T-helper 17 cell (primary cell): ENCODE results near the gene RGR. TPM values are rescaled to one million over a fixed set of nuclear protein-coding genes. Genes with fewer than 3 reads are reported as not detected.

ENCODE experiments used
- ATAC-seq: fragments of 150-1000 bp; cut with Tn5 transposase; 2 replicates; pipeline ENCODE4 v1.10.0; 2021; ENCODE audit warnings: mild to moderate bottlenecking, moderate library complexity
- DNase-seq, 3 donors: peaks; one replicate each; pipeline versions ENCODE4 v3.0.0 to v3.0.0-alpha.2; 2020 to 2021
- H3K9me3 ChIP-seq: one replicate; pipeline ENCODE4 v1.7.0; 2013; ENCODE audit warnings: low read length, mild to moderate bottlenecking; ENCODE audit not compliant: control insufficient read depth, poor library complexity, severe bottlenecking
- H3K27ac Mint-ChIP-seq: one replicate; pipeline ENCODE4 v1.8.0; 2022; ENCODE audit warnings: mild to moderate bottlenecking, moderate library complexity, mixed read lengths
- H3K27me3 Mint-ChIP-seq: one replicate; pipeline ENCODE4 v1.8.0; 2022; ENCODE audit warnings: mixed read lengths
- H3K36me3 Mint-ChIP-seq: one replicate; pipeline ENCODE4 v1.8.0; 2022; ENCODE audit warnings: low read depth, mixed read lengths
- H3K4me1 Mint-ChIP-seq: one replicate; pipeline ENCODE4 v1.8.0; 2022; ENCODE audit warnings: mild to moderate bottlenecking, mixed read lengths
- H3K4me3 Mint-ChIP-seq: one replicate; pipeline ENCODE4 v1.8.0; 2022; ENCODE audit warnings: mild to moderate bottlenecking, moderate library complexity, mixed read lengths
- total RNA-seq, 4 donors: library from RNA in 2 of 4; stranded (reverse) in 2 of 4; gene quantifications; one replicate each; pipeline ENCODE4 v1.2.3 and lab custom pipeline; 2022 to 2026

Gene RGR
- total RNA-seq, 2 donors from 2014 or later, result not detected

DNA sequence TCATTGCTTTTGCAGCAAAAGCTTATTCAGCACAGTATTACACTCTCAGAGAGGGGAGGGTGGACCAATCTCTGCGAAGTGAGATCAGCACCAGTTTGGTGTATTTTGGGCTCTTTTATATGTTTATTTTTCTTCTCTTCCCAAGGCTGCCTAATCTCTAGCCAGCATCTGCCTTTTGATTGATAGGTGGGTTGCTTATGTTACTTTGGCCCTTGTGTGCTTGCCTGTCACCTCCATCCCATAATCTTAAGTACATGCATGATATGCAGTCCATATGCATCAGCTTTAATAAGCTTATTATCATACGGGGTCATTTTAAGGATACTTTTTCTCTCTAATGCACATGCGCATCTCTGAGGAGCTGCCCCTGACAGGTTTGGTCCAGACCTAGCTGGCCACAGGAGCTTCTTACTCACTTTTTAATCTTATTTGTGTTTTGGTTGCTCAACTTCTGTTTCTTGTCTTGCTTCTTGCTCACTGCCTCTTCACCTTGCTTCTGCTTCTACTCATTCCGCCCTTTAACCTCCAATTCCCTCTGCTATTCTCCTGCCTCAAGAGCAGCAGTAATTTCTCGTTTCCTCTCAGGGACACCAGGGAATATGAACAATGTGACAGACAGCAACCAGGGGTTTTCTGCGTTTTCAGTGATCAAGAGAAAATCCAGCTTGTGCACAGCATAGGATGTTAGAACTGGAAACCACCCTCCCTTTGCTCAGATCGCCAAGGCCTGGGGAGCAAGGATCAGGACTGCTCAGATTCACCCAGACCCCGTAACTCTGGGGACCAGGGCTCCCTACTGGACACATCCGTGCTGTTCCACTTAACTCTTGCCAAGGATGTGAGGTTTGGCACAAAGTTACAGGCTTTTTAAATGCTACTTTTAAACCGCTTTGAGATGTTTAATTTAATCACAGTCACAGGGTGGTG, 10.0 kb downstream of the RGR start:
- Mint-ChIP-seq H3K27ac (no peak overlapping the region), H3K27me3 (peaks cover 47% of the 10 kb centered on the region), H3K4me1 (peaks cover 11% of the 10 kb centered on the region), H3K36me3 (peaks cover 3% of the 10 kb centered on the region), H3K4me3 (no peak overlapping the region)
- ATAC-seq, result no peak
- no peak for DNase-seq
- H3K9me3 ChIP-seq, result no peaks in the 10 kb centered on the region

DNA sequence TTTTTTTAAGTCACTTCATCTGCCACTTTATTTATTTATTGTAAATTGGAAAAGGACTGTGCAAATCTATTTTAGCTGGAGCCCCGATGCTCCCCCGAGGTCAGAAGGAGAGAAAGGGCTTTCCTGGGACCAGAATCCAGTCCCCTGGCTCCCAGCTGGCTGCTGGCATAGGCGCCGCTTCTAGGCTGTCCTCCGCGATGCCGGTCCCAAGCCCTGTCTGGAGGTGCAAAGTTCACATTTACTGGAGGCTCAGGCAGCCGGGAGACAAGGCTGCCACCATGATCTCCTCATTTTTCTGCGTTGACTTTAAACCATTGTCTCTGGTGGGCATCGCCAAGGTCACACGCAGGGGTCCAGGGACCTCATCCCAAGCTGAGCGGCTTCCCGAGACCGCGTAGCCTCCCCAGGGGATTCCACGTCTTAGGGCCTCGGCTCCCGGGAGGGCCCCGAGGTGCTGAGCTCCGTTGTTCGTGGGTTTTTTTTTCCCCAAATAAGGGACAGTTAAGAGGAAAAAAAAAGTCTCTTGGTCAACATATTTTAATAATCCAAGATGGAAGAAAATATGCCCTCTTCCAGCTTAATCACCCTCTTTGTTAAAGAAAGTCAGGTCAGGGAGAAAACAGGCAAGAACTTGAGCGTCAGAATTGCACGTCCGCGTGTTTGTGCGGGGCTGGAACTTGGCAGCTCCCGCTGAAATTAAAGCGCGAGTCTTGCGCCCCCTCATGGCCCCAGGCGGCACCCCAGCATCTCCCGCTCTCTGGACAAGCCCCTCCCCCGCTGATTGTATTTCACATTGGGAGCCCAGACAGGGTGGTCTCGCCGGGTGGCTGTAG, 11.9 kb downstream of the RGR start:
- DNase-seq, result peak in 1 of 3 donors; percentile 21
- H3K9me3 ChIP-seq, result no peaks in the 10 kb centered on the region
- Mint-ChIP-seq H3K4me3 (no peak overlapping the region), H3K36me3 (peaks cover 3% of the 10 kb centered on the region), H3K4me1 (peaks cover 11% of the 10 kb centered on the region), H3K27me3 (peaks cover 55% of the 10 kb centered on the region), H3K27ac (peak overlapping the region; percentile 3)
- ATAC-seq, result peak; percentile 50

DNA sequence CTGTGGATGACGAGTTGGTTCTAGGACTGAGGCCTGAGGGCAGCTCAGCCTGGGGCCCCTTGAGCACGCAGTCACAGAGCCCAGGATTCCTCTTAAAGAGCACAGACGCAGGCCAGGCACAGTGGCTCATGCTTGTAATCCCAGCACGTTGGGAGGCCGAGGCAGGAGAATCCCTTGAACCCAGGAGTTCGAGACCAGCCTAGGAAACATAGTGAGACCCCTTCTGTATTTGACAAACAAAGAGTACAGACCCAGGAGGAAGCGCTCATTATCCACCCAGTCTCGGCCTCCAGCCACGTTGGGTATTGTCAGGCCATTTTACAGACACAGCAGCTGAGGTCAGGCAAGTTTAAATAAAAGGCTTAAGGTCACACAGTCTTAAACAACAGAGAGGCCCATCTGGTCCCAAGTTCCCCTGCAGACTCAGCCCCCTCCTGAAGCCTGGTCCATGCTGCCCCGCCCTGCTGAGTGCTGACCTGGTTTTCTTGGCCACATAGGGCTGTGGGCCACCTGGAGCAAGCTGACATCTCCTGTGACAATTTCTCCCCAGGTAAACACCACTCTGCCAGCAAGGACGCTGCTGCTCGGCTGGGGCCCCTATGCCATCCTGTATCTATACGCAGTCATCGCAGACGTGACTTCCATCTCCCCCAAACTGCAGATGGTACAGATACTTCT, 12.6 kb downstream of the RGR start:
- peaks cover 11% of the 10 kb centered on the region for H3K4me1 Mint-ChIP-seq
- no peak overlapping the region for H3K27ac Mint-ChIP-seq
- H3K9me3 ChIP-seq, result no peaks in the 10 kb centered on the region
- peaks cover 61% of the 10 kb centered on the region for H3K27me3 Mint-ChIP-seq
- DNase-seq, result no peak
- ATAC-seq, result no peak
- H3K4me3 Mint-ChIP-seq, result no peak overlapping the region
- peaks cover 3% of the 10 kb centered on the region for H3K36me3 Mint-ChIP-seq

DNA sequence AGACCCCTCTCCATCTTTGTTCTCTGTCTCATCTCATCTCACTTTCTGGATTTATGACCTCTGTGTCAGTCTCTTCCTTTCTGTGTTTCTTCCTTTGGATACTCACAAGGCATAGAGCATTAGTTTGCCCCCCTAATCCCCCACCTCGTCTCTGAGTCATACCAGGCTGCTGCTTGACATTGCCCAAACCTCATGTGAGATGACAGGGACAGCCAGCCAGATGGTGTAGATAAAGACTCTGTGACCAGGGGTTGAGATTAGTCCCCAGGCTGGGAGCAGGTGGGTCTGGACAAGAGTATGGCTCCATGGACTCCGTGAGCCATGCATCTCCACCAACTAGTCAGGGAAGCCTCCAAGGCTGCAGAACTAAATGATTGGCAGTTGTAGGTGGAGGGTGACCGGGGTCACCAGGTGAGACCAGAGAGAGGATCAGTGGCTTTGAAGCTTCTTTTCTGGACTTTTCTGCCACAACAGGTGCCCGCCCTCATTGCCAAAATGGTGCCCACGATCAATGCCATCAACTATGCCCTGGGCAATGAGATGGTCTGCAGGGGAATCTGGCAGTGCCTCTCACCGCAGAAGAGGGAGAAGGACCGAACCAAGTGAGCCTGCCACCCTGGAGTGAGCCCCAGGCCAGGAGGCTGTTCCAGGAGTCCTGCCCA, 13.3 kb downstream of the RGR start:
- H3K4me3 Mint-ChIP-seq, result no peak overlapping the region
- H3K36me3 Mint-ChIP-seq, result peaks cover 3% of the 10 kb centered on the region
- peaks cover 62% of the 10 kb centered on the region for H3K27me3 Mint-ChIP-seq
- DNase-seq, result no peak
- ATAC-seq, result no peak
- H3K27ac Mint-ChIP-seq, result no peak overlapping the region
- peaks cover 11% of the 10 kb centered on the region for H3K4me1 Mint-ChIP-seq
- no peaks in the 10 kb centered on the region for H3K9me3 ChIP-seq

DNA sequence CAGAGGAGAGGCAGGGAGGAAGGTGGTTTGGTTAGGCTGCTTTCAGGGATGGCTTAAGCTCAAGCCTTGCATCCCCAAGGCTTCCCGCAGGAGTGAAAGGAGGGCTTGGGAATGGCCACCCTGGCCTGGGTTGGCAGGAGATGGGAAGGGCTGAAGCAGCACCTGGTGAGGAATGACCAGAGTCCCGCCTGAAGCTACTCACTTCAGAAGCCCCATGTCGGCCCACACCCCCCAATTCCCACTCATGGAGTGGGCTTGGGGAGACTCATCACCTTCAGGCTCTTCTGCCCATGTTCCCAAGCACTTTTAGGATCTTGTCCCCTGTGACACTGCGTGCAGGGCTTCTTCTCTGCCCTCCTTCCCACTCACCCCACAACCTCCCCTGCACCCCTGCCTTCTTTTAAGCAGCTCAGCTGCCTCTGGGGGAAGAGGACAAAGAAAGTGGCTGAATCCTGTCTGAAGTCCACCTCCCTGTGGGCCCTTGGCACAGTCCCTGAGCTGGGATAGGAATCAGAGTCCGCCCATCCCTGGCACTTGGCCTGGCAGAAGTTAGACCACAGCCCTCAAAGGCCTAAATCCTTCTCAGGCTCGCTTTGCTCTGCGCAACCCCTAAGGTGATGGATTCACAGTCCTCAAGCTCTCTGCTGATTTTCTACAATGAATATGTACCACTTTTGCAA, 16.5 kb downstream of the RGR start:
- Mint-ChIP-seq H3K4me1 (peaks cover 13% of the 10 kb centered on the region), H3K36me3 (peaks cover 3% of the 10 kb centered on the region), H3K27me3 (peaks cover 72% of the 10 kb centered on the region), H3K27ac (no peak overlapping the region), H3K4me3 (no peak overlapping the region)
- H3K9me3 ChIP-seq, result no peaks in the 10 kb centered on the region
- ATAC-seq (no peak), DNase-seq (no peak)

DNA sequence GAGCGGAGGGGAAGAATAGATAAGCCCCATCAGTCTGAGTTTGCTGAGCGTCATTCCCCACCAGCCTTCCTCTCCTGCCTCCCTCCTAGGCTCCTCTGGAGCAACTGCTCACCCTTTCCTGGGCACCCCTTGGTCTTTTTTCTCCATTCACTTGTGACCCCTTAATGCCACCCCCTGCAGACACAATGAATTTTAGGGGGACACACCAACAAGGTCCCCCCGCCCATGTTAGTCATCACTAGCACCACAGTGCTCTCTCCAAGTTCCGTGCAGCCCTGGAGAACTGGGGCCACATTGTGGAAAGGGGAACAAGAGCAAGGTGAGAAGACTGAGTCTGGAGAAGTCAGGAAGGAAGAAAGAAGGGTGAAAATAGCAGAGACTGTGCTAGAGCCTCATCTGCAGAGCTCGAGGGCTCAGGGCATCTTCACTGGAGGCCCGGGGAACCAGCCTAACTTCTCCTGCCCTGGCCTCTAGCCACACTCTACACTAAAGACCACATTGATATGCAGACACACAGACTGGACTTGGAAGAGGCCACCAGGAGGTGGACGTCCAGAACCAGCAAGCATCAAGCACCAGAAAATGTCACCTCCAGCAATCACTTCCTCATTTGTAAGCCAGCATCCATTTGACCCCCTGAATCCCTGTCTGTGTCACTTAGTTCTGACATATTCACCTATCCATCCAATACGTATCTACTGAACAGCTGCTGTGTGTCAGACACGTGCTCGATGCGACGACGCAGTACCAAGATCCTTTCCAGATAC, 17.5 kb downstream of the RGR start:
- Mint-ChIP-seq H3K36me3 (peaks cover 3% of the 10 kb centered on the region), H3K27me3 (peaks cover 63% of the 10 kb centered on the region), H3K4me3 (no peak overlapping the region), H3K4me1 (peaks cover 8% of the 10 kb centered on the region), H3K27ac (no peak overlapping the region)
- DNase-seq (no peak), ATAC-seq (no peak)
- no peaks in the 10 kb centered on the region for H3K9me3 ChIP-seq

DNA sequence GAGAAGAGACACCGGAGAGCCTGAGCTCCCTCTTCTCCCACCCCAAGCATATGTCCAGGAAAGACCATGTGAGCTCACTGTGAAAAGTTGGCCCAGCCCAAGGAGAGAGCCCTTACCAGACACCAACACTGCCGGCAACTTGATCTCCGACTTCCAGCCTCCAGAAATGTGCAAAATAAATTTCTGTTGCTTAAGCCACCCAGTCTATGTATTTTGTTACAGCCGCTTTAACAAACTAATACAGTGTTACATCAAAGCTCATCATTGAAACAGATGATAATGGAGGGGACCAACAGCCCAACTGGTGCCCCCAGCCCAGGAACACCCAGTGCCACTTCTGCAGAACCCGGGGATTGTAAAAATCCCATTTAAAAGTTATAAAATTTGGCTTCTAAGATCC, 18.9 kb downstream of the RGR start:
- Mint-ChIP-seq H3K4me1 (peaks cover 16% of the 10 kb centered on the region), H3K27me3 (peaks cover 61% of the 10 kb centered on the region), H3K27ac (no peak overlapping the region), H3K36me3 (no peaks in the 10 kb centered on the region), H3K4me3 (no peak overlapping the region)
- ATAC-seq (no peak), DNase-seq (no peak)
- H3K9me3 ChIP-seq, result no peaks in the 10 kb centered on the region

DNA sequence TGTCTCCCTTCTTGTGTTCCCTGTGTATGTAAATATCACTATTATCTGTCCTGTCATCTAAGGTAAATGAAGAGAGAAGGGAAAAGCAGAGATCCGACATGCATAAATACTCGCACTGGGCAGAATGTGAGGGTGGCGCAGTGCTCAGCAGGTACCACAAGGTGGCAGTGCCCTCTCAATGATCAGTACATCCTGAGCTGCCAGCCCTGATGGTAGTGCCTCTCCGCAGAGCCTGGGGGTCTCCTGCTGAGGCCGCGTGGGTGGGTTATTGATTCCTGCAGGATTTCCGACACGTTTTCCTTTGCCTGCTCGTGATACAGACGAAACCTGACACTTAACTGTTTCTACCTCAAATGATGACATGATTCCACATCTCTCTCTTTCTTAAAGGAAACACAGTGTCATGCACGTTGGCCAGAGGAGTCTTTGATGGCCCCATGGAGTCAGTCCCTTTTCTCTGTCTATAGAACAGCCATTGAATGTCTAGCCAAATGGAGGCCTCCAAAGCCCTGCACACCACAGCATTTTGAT, 19.8 kb downstream of the RGR start:
- H3K27me3 Mint-ChIP-seq, result peaks cover 69% of the 10 kb centered on the region
- ATAC-seq, result peak; percentile 94
- no peak overlapping the region for H3K4me3 Mint-ChIP-seq
- no peaks in the 10 kb centered on the region for H3K9me3 ChIP-seq
- no peaks in the 10 kb centered on the region for H3K36me3 Mint-ChIP-seq
- H3K4me1 Mint-ChIP-seq, result peaks cover 16% of the 10 kb centered on the region
- H3K27ac Mint-ChIP-seq, result no peak overlapping the region
- DNase-seq, result peak; percentile 40 to 60 (median 50)

DNA sequence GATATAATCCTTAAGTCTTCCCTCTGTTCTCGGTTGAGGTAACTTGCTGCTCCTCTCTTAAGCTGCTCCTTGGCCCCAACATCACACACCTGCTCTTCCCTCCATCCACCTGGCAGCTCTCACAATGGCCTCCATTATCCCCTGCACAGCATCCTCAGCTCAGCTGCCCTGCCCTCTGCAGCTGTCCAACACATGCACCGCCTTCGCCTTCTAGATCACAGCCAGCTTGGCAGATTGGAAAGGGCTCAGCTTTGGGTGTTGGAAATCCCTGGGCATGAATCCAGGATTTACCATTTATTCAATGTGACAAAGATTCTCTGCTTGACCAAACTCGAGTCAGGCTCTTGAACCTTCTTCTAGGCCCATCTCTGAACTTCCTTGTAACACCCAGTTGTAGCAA, 20.6 kb downstream of the RGR start:
- H3K27ac Mint-ChIP-seq, result no peak overlapping the region
- no peak for DNase-seq
- no peaks in the 10 kb centered on the region for H3K9me3 ChIP-seq
- H3K27me3 Mint-ChIP-seq, result peaks cover 63% of the 10 kb centered on the region
- ATAC-seq, result no peak
- H3K36me3 Mint-ChIP-seq, result no peaks in the 10 kb centered on the region
- H3K4me1 Mint-ChIP-seq, result peaks cover 16% of the 10 kb centered on the region
- H3K4me3 Mint-ChIP-seq, result no peak overlapping the region

DNA sequence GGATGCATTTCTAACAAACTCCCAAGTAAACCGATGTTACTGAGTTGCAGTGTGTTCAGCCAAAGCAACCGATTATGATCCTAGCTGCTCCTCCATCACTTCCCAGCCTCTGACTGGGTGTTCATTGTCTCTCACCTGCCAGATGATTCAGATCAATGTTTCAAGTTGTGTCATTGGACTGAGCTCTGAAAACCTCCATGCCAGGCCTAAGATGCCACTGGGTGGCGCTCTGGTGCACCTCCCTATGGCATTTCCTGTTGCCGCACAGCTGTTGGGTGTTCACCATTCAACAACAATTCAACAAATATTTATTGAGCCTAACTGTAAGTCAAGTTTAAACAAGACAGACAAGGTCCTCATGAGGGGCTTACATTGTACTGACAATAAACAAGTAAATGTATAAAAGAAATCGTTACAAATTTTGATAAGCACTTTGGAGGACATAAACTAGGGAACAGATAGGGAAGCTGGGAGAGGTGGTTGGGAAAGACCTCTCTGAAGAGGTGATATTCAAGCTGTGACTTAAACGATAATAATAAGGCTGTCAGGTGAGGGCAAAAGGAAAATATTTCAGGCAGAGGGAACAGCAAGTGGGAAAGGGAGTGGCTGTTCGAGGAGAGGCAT, 22.8 kb downstream of the RGR start:
- DNase-seq, result peak; percentile 23 to 65 (median 28)
- peak; percentile 75 for ATAC-seq
- no peaks in the 10 kb centered on the region for H3K9me3 ChIP-seq
- peaks cover 45% of the 10 kb centered on the region for H3K27me3 Mint-ChIP-seq
- H3K4me1 Mint-ChIP-seq, result peaks cover 19% of the 10 kb centered on the region
- H3K4me3 Mint-ChIP-seq, result peak overlapping the region; percentile 19
- H3K27ac Mint-ChIP-seq, result peak overlapping the region; percentile 24
- no peaks in the 10 kb centered on the region for H3K36me3 Mint-ChIP-seq

DNA sequence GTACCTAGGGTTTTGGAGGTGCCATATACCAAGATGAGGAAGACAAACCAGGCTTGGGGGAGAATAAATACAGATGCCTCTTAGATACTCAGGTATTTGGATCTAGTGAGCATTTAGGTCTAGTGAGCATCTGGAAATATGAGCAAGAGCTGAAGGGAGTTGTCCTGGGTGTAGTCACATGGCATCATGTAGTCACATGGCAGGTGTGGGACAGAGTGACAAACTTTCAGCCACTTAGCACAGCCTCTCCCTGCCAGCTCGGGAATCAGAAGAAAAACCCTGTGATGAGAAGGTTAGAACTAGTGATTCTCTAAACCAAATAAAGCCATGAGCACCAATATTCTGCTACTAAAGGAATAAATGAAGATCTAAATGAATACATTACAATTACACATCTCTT, 24.3 kb downstream of the RGR start:
- DNase-seq, result no peak
- Mint-ChIP-seq H3K27me3 (peaks cover 29% of the 10 kb centered on the region), H3K4me3 (no peak overlapping the region), H3K27ac (no peak overlapping the region), H3K36me3 (no peaks in the 10 kb centered on the region), H3K4me1 (peaks cover 19% of the 10 kb centered on the region)
- ATAC-seq, result no peak
- H3K9me3 ChIP-seq, result no peaks in the 10 kb centered on the region
